Measurements from ENCODE around the gene GAS7.

GAS7 gene

DNA sequence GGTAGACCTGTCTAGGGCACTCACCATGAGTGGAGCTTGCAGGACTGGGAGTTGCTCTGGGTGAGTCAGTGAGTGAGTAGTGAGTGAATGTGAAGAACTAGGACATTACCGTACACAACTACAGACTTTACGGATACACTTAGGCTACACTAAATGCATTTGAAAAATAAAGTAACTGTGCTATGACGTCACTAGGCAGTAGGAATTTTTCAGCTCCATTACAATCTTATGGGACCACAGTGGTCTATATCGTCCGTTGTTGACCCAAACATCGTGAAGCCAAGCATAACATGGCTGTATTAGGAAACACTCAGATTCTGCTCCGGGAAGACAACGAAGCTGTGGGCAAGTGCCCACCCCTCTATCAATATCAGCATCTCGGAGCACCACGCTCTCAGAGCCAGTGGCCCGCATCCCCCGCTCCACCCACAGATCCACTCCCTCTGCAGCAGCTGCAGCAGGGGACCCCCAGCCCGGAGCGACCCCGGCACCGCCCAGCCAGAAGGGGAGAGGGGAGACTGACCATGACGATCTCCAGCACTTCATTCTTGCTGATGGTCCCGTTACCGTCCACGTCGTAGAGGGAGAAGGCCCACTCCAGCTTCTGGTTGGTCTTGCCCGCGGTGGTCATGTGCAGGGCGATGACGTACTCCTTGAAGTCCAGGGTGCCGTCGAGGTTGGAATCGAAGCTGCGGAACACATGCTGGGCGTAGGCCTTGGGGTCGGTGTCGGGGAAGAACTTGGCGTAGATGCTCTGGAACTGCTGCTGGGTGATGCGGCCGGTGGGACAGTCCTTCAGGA is 293.9 kb downstream of the GAS7 start:
- no peak for DNase-seq (ENCODE audit: low read depth)
- TF ChIP-seq, protein P1, sequence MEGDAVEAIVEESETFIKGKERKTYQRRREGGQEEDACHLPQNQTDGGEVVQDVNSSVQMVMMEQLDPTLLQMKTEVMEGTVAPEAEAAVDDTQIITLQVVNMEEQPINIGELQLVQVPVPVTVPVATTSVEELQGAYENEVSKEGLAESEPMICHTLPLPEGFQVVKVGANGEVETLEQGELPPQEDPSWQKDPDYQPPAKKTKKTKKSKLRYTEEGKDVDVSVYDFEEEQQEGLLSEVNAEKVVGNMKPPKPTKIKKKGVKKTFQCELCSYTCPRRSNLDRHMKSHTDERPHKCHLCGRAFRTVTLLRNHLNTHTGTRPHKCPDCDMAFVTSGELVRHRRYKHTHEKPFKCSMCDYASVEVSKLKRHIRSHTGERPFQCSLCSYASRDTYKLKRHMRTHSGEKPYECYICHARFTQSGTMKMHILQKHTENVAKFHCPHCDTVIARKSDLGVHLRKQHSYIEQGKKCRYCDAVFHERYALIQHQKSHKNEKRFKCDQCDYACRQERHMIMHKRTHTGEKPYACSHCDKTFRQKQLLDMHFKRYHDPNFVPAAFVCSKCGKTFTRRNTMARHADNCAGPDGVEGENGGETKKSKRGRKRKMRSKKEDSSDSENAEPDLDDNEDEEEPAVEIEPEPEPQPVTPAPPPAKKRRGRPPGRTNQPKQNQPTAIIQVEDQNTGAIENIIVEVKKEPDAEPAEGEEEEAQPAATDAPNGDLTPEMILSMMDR (IDR thresholded peaks at IDR 0.05; ENCODE audit: insufficient read depth, low read depth, low read length, missing control alignments) = no peak
- H3K4me3 ChIP-seq (ENCODE audit: low read length) = no peak overlapping the region

DNA sequence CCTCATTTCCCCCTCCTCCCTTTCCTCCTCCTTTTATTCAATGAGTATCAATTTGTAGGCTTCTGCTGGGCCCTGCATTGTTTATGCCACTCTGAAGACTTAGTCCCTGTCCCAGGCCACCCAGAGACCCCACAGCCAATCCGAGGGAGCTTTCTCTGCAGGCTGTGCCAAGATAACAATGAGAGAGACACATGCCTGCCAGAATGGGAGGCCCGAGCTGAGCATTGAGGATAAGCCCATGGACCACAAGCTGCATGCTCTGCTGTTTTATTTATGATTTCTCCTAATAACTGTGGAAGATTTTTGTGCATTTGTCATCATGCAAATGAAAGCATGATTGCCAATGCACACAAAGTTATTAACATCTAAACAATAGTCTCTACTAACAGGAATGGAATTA is 296.3 kb downstream of the GAS7 start:
- TF ChIP-seq, protein P1 (IDR thresholded peaks at IDR 0.05; ENCODE audit: insufficient read depth, low read depth, low read length, missing control alignments) = no peak
- H3K4me3 ChIP-seq (ENCODE audit: low read length) = no peak overlapping the region
- DNase-seq (ENCODE audit: low read depth) = no peak

DNA sequence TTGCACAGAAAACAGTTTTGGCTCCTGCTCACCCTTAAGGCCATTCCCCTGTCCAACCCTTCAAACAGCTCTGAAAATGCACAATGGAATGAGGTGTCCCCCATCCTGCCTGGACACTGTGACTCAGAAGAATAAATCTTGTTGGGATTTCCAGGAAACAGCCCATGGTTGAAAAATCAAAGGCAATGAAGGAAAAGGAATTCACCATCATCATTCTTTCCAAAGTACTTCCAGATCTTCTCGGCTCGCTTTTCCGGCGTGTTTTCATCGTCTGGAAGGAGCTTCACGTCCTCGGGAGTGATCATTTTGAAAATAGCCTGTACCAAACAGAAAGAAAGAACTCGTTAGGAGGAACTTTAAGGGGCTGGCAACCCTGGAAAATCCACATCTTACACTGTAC is 297.6 kb downstream of the GAS7 start:
- TF ChIP-seq, protein P1 (IDR thresholded peaks at IDR 0.05; ENCODE audit: insufficient read depth, low read depth, low read length, missing control alignments) = no peak
- DNase-seq (ENCODE audit: low read depth) = no peak
- H3K4me3 ChIP-seq (ENCODE audit: low read length) = no peak overlapping the region

DNA sequence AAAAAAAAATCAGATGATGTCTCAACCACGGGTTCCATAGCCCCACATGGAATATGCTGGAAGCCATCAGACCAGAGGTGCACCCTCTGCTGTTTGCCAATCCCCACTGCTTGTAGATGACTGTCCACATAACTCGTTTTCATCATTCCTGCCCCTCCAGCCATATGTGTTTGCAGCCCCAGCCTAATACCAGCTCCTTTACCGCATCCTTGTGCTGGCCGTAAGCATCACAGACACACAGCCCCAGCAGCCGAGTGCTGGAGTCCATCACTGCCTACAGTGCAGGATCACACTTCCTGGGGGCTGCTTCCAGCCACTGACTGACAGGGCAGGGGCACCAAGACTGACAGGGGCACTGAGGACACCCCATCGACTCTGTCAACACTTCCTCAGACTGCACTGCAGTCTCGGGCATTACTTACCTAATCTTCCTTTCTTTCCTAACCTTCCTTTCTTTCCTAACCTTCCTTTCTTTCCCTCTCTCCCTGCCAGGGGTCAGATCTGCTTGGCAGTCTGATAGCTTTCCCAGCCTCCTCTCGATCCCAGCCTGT is 298.3 kb downstream of the GAS7 start:
- no peak for DNase-seq (ENCODE audit: low read depth)

DNA sequence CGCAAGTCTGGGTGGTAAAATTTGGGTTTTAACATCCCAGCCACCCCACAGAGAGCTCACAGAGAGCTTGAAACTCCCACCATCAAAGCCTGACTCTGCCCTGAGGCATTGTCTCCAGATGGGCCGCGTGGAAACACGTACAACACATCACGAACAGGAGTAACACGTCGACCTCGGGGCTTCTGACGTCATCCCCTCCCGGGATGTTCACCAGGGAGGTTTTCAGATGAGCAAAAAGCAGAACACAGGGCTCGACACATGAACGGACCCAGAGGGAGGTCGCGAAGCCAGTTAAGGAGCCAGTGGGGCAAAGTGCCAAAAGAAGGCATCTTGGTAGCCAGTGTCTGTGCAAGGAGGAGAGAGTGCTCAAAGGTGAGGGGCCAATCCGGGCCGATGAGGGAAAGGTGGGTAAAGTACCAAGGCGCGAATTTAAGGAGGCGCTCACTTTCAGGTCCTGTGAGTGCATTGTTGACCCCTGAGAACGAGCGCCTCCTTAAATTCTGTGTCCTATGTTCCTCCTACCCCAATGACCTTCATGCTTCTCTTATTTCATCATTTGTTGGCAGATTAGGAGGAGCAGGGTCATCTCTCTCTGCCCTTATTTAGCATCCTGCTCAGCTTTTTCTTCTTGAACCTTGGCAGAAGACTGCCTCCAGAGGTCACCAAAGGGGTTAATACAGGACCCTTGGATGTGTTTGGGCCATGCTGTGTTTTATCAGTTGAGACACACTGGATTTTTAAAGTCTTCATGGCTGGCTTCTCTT is 298.9 kb downstream of the GAS7 start:
- no peak for DNase-seq (ENCODE audit: low read depth)
- TF ChIP-seq, protein P1 (IDR thresholded peaks at IDR 0.05; ENCODE audit: insufficient read depth, low read depth, low read length, missing control alignments) = no peak
- no peak overlapping the region for H3K4me3 ChIP-seq (ENCODE audit: low read length)

More for the DNA sequence above, 298.3 kb downstream of the GAS7 start:
- TF ChIP-seq, protein P1 (IDR thresholded peaks at IDR 0.05; ENCODE audit: insufficient read depth, low read depth, low read length, missing control alignments) = no peak
- no peak overlapping the region for H3K4me3 ChIP-seq (ENCODE audit: low read length)

DNA sequence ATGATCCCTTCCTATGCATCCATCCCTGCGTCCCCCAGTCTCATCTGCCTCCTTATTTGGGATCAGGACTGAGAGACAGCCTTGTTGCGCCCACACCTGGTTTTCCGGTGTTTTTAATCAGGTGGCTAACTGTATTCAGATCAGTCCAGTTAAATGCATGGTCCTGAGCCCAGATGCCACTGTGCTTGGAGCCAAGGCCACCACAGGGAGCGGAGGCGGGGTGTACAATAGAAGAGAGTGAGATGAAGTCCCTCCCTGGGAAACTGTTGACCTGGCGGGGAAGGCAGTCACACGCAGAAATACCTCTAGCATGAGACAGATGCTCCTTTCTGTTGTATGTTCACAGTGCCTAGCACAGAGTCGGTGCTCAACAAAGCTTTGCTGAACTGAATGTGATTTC is 299.6 kb downstream of the GAS7 start:
- TF ChIP-seq, protein P1 (IDR thresholded peaks at IDR 0.05; ENCODE audit: insufficient read depth, low read depth, low read length, missing control alignments) = no peak
- H3K4me3 ChIP-seq (ENCODE audit: low read length) = no peak overlapping the region

More for the DNA sequence above, 299.6 kb downstream of the GAS7 start:
- no peak for DNase-seq (ENCODE audit: low read depth)
